GM19463 (cell line): ENCODE measurements around the gene OR5AL1.
"Not testable (repeated sequence)": the region's sequence is repeated elsewhere in the genome, so short reads cannot be mapped to it uniquely, and the experiment has no call there.

Experiments used
- ATAC-seq: cut with Tn5 transposase; IDR thresholded peaks from one replicate; pipeline ENCODE4 v1.9.1; 2021; ENCODE audit warnings: mild to moderate bottlenecking, moderate library complexity; ENCODE audit not compliant: unreplicated experiment

Gene OR5AL1

DNA sequence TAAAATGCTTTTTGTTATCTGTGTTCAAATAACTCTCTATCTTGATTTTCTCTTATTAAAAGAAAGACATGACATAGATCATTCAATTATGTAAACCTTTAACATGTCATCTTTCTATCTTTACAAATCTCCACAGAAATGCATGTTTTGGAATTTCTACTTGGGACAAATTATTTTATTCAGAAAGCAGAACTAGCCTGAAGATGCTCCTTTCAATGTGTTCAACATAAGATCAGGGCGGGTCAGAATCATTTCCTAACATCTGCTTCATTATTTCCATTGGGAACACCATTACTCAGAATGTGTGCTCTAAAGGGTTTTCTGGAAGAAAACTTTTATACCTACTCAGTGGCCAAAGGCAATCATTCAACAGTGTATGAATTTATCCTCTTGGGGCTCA is at the start of gene OR5AL1:
OR5AL1 (plus strand) TSS at position 301 of the 400 bp plus-strand sequence.
- no peak for ATAC-seq

DNA sequence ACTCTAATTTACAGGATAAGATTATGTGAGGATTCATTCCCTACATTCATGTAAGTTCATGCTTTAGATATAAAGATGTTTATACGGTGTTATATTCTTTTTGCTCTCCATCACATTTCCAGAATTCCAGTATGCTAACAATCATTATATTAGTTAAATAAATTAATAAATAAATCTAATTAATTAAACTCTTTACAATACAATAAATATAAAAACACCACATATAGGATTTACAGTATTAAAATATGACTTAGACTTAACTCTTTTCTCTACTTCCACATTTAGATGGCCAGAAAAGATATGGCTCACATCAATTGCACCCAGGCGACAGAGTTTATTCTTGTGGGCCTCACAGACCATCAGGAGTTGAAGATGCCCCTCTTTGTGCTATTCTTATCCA is 37.2 kb upstream of the OR5AL1 start, which contains the start of gene OR8U1:
OR8U1 (plus strand) TSS at position 301 of the 400 bp plus-strand sequence; CDS start at position 301, 0 bp downstream.
- ATAC-seq, result no peak

DNA sequence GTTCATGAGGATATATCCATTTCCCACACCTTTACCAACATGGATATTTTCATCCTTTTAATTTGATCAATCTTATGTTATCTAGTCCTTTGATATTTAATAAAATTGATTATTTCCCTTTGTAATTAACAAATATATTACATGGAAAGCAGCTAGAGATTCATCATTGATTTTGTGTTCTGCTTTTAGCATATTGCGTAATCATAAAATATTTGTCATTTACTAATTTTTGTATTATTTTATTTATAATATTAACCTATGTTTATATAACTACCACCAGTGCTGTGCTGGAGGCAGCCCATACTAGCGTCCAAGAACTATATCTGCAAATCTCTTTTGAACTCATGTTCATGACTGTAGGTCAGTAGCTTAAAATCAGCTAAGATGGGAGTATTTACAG is 32.4 kb upstream of the OR5AL1 start:
- ATAC-seq, result no peak

DNA sequence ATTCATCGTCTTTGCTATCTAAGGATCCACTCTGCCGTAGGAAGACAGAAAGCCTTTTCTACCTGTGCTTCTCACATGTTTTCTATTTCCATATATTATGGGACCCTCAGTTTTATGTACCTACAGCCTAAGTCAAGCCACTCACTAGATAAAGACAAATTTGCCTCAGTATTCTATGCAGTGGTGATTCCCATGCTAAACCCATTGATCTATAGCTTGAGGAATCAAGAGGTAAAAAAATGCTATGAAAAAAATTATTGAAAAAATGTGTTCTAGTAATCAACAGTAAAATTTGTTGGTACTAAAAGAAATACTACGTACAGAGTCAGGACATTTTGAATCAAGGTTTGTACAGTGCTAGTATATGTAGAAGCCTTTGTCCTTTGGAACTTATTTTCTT is 18.1 kb upstream of the OR5AL1 start:
- ATAC-seq, result no peak

DNA sequence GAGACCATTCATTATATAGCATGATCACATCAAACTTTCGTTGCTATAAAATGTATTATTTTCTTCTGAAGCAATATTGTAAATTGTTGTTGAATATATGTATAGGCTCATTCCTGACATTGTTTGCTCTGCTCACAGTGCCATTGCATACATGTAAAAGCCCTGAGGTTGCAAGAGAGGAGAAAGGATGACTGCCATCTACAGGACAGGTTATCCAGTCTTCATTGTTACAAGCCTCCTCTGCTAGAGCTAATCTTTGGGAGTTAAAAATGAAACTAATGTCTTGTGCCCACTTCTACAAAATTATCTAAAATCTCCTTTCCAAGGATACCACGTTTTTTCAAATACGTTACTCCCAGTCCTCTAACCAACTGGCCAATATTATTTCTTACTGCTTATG is 16.4 kb upstream of the OR5AL1 start:
- ATAC-seq, result no peak

DNA sequence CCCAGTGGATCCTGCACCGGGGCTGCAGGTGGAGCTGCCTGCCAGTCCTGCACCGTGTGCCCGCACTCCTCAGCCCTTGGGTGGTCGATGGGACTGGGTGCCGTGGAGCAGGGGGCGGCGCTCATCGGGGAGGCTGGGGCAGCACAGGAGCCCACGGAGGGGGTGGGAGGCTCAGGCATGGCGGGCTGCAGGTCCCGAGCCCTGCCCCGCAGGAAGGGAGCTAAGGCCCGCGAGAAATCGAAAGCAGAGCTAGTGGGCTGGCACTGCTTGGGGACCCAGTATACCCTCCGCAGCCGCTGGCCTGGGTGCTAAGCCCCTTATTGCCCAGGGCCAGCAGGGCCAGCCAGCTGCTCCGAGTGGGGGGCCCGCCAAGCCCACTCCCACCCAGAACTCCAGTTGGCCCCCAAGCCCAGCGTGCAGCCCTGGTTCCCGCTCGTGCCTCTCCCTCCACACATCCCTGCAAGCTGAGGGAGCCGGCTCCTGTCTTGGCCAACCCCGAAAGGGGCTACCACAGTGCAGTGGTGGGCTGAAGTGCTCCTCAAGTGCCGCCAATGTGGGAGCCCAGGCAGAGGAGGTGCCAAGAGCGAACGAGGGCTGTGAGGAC is 10.5 kb upstream of the OR5AL1 start:
- not testable (repeated sequence) for ATAC-seq

DNA sequence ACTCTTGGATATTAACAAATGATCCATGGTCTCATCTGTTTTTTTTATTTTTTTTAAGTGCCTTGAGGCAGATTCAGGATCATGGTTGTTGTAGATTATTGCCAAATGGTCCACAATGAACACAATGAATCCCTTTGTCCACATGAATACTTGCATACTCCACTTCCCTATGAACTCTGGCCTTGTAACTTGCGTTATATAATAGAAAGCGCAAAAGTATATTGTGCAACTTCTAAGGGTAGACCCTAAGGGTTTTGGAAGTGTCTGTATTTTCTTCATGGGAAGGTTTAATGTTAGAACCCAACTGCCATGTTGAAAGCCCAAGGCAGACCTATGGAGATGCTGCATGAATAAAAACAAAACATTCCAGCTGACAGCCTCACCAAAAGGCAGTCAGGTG is 8.1 kb upstream of the OR5AL1 start:
- no peak for ATAC-seq

DNA sequence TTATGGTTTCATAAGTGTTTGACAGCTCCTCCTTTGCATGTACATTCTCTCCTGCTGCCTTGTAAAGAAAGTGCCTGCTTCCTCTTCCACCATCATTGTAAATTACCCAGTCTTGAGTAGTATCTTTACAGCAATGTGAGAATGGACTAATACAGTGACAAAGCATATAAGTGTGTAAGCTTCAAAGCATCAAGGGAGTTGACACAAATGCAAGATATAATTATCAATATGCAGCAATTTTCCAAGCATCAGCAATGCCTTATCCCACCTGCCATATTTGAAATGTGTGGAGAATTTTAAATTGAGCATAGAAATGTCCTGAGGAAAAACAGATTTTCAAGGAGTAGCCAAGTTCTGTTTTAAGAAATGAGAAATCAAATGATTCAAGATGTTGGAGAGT is 1.7 kb upstream of the OR5AL1 start:
- ATAC-seq, result no peak

DNA sequence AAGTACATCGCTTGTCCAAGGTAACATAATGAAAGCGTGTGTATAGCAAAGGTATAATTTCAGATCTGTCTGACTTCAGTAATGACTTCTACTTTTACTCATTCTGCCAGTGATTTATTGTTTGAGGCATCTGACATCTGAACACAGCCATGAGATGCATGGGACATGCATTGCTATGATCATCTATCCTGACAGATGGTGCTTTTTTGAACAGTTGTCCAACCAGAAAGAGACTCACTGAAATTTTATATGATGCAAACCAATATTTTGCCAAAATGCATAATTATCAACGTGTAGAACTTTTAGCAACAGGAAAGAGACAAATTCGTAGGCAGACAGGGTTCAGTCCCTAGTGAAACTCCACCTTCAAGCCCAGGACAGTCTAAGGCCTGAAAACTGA is 41.0 kb downstream of the OR5AL1 start:
- no peak for ATAC-seq

DNA sequence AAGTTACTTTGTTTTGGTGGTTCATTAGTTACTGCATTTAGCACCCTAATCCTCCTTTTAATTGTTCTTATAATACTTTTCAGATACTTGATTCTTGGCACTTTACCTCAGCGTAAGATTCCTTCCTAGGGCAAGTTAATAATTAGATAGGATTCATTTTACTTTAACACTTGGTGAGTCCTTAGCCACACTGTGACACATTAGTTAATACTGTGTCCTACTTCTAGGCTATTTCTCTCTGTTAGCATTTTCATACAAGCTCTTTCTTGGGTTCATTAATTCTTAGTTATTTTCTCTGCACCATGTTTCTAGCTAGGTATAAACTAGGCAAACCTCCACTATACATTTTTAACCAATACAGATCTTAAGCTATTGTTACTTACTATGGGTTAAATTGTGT is 44.6 kb downstream of the OR5AL1 start:
- ATAC-seq, result no peak
